ENCODE measurements around the gene MVD. TPM values are rescaled to one million over a fixed set of nuclear protein-coding genes. Genes with fewer than 3 reads are reported as not detected.

The MVD gene
- total and polyA plus RNA-seq, 7 donors, result 16.8 to 206 (median 25.7) TPM

DNA sequence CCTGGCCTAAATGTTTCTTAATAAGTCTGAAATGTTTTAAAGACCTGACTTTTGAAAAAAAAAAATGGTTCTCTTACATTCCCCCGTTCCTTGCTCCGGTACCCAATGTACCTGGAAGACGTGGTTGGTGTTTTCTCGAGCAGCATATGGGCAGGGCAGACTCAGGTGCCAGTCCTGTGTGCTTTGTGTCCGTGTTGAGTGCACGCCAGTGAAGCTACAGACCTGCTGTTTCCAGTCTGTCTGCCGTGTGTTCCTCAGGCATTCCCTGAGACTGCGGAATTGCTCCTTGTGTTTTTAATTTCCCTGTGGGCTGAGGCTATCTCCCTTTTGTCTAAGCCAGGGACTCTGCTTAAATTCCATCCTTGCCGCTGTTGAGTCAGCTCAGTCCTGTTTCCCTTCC is 36.2 kb downstream of the MVD start:
- no peak overlapping the region for H3K27ac ChIP-seq
- H3K4me3 ChIP-seq, result no peak overlapping the region
- 94 to 96% methylated on average over 9 of the region's 9 CpGs for WGBS, 2 donors
- H3K36me3 ChIP-seq, result peaks cover 55 to 100% (median 83%) of the 10 kb centered on the region in 4 donors
- no peaks in the 10 kb centered on the region for H3K27me3 ChIP-seq
- intact Hi-C loops (cut with DNase I), result no loop called here
- no peak for DNase-seq
- no peaks in the 10 kb centered on the region for H3K4me1 ChIP-seq
- no peaks in the 10 kb centered on the region for H3K9me3 ChIP-seq
- TF ChIP-seq EP300 (IDR thresholded peaks at IDR 0.05) (no peak), POLR2A (IDR thresholded peaks at IDR 0.05) (no peak), POLR2AphosphoS5 (IDR thresholded peaks at IDR 0.05) (no peak)
- TF ChIP-seq, protein P1, sequence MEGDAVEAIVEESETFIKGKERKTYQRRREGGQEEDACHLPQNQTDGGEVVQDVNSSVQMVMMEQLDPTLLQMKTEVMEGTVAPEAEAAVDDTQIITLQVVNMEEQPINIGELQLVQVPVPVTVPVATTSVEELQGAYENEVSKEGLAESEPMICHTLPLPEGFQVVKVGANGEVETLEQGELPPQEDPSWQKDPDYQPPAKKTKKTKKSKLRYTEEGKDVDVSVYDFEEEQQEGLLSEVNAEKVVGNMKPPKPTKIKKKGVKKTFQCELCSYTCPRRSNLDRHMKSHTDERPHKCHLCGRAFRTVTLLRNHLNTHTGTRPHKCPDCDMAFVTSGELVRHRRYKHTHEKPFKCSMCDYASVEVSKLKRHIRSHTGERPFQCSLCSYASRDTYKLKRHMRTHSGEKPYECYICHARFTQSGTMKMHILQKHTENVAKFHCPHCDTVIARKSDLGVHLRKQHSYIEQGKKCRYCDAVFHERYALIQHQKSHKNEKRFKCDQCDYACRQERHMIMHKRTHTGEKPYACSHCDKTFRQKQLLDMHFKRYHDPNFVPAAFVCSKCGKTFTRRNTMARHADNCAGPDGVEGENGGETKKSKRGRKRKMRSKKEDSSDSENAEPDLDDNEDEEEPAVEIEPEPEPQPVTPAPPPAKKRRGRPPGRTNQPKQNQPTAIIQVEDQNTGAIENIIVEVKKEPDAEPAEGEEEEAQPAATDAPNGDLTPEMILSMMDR (IDR thresholded peaks at IDR 0.05), result no peak

DNA sequence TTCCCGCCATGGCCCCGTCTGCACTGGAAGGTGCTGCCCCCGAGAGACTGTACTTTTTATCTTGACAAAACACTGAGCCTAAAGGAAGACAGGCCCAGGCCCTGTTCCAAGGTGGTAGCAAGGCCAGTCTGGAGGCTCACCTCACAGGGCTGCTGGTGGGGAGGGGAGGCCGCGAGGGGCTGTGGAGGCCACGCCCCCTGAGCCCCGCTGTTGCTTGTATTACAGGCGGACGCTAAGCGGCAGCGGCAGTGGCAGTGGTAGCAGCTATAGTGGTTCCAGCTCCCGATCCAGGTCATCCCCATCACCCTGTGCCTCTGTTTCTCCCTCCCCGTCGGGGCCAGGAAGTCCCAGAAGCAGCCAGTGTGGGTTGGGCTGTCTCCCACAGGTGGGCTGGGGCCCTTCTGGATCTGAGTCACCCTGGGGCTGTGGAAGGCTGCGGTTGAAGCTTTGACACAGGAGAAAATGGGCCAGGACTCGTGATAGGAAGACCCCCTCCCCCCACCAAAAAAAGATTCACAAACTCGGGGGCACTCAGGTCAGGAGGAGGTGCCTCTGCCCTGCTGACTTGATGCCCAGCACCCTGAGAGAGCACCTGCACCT is 37.8 kb downstream of the MVD start:
- no peaks in the 10 kb centered on the region for H3K9me3 ChIP-seq
- TF ChIP-seq, protein P1 (IDR thresholded peaks at IDR 0.05), result no peak
- no peak for TF ChIP-seq POLR2A (IDR thresholded peaks at IDR 0.05)
- TF ChIP-seq POLR2AphosphoS5 (IDR thresholded peaks at IDR 0.05), result no peak
- no peak for TF ChIP-seq EP300 (IDR thresholded peaks at IDR 0.05)
- intact Hi-C loops (cut with DNase I), result no loop called here
- H3K36me3 ChIP-seq, result peaks cover 47 to 89% (median 70%) of the 10 kb centered on the region in 4 donors
- no peak overlapping the region for H3K27ac ChIP-seq
- H3K4me1 ChIP-seq, result no peaks in the 10 kb centered on the region
- DNase-seq, result no peak
- no peak overlapping the region for H3K4me3 ChIP-seq
- 89% methylated on average over 17 of the region's 17 CpGs for WGBS, 2 donors
- no peaks in the 10 kb centered on the region for H3K27me3 ChIP-seq

DNA sequence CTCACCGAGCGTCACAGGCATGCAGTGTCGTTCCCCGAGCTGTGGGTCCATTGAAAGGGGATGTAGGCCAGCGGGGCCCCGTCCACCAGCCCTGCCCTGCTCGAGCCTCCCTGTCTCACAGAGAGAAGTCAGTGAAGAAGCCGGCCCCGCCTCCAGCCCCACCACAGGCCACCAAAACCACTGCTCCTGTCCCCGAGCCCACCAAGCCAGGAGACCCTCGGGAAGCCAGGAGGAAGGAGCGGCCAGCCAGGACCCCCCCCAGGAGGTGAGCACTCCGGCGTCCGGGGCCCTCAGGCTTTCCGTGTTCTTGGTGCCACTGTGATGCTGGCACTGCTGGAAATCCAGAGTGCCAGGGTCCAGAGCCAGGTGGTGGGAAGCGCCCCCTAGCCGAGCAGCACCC is 38.4 kb downstream of the MVD start:
- no peaks in the 10 kb centered on the region for H3K4me1 ChIP-seq
- no peaks in the 10 kb centered on the region for H3K27me3 ChIP-seq
- intact Hi-C loops (cut with DNase I), result no loop called here
- 93 to 94% methylated on average over 18 of the region's 18 CpGs for WGBS, 2 donors
- DNase-seq, result no peak
- peaks cover 47 to 88% (median 64%) of the 10 kb centered on the region in 4 donors for H3K36me3 ChIP-seq
- TF ChIP-seq POLR2A (IDR thresholded peaks at IDR 0.05) (no peak), EP300 (IDR thresholded peaks at IDR 0.05) (no peak), POLR2AphosphoS5 (IDR thresholded peaks at IDR 0.05) (no peak)
- TF ChIP-seq, protein P1 (IDR thresholded peaks at IDR 0.05), result no peak
- H3K27ac ChIP-seq, result no peak overlapping the region
- H3K4me3 ChIP-seq, result no peak overlapping the region
- H3K9me3 ChIP-seq, result no peaks in the 10 kb centered on the region

DNA sequence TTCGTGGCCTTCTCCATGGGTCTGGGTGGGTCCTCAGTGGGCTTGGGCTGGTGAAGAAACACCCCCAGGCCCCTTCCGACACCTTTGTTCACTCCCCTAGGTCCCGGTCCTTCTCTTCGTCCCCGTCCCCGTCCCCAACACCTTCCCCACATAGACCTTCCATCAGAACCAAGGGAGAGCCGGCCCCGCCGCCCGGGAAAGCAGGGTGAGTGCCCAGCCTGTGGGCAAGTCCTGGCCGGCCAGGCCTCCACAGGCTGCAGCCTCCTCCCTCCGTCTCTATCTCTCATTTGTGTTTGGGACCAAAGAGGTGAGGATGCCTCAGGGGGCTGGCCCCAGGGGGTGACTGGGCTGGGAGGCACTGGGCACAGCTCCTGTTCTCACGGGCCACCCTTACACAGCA is 39.0 kb downstream of the MVD start:
- Histone ChIP-seq H3K36me3 (peaks cover 47 to 87% (median 61%) of the 10 kb centered on the region in 4 donors), H3K9me3 (no peaks in the 10 kb centered on the region), H3K4me3 (no peak overlapping the region), H3K27ac (no peak overlapping the region), H3K4me1 (no peaks in the 10 kb centered on the region), H3K27me3 (no peaks in the 10 kb centered on the region)
- WGBS, 2 donors, result 96 to 98% methylated on average over 13 of the region's 13 CpGs
- TF ChIP-seq POLR2AphosphoS5 (IDR thresholded peaks at IDR 0.05), result no peak
- TF ChIP-seq POLR2A (IDR thresholded peaks at IDR 0.05), result no peak
- TF ChIP-seq EP300 (IDR thresholded peaks at IDR 0.05), result no peak
- TF ChIP-seq, protein P1 (IDR thresholded peaks at IDR 0.05), result no peak
- DNase-seq, result no peak
- intact Hi-C loops (cut with DNase I), result no loop called here

DNA sequence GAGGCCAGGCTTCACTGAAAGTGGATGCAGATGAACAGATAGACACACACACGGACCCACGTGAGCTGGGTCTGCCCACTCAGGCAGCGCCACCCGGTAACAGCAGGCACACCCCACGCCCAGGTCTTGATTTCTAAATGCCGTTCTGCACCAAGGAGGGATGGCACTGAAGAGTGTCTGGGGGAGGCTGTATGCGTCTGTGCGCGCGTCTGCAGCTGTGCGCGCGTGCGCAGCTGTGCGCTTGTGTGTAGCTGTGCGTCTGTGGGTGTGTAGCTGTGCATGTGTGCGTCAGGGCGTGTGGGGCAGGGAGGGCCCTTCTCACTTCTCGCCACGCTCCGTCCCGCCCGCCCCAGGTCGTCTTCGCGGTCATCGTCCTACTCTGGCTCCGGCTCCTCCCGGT is 40.0 kb downstream of the MVD start:
- H3K9me3 ChIP-seq, result no peaks in the 10 kb centered on the region
- H3K27ac ChIP-seq, result no peak overlapping the region
- H3K27me3 ChIP-seq, result no peaks in the 10 kb centered on the region
- H3K4me3 ChIP-seq, result no peak overlapping the region
- 95 to 97% methylated on average over 29 of the region's 29 CpGs for WGBS, 2 donors
- intact Hi-C loops (cut with DNase I), result no loop called here
- TF ChIP-seq, protein P1 (IDR thresholded peaks at IDR 0.05), result no peak
- TF ChIP-seq EP300 (IDR thresholded peaks at IDR 0.05), result no peak
- no peak for DNase-seq
- H3K4me1 ChIP-seq, result no peaks in the 10 kb centered on the region
- peaks cover 43 to 83% (median 52%) of the 10 kb centered on the region in 4 donors for H3K36me3 ChIP-seq
